BJ (cell line): ENCODE measurements around the gene UMPS. TPM values are rescaled to one million over a fixed set of nuclear protein-coding genes. Genes with fewer than 3 reads are reported as not detected.

Source experiments
- CTCF ChIA-PET: fragments of 350-600 bp; formaldehyde crosslinking; extraction: SDS; loops from one replicate; lab custom pipeline; 2021; ENCODE audit warnings: antibody characterized with exemption, inconsistent platforms; lab: Yijun Ruan, JAX
- POLR2A ChIA-PET: fragments of 300-600 bp; sonication (Branson Sonifier 250); formaldehyde crosslinking; extraction: SDS; loops from one replicate; lab custom pipeline; 2021; ENCODE audit warnings: antibody characterized with exemption; lab: Charles Lee
- DNase-seq: peaks from one replicate; pipeline ENCODE4 v3.0.0-alpha.2; 2011; ENCODE audit warnings: low read depth
- H3K27me3 ChIP-seq: 2 replicates; pipeline ENCODE4 v1.6.0; 2011; ENCODE audit warnings: low read length; ENCODE audit not compliant: control insufficient read depth, insufficient read depth
- H3K36me3 ChIP-seq: 2 replicates; pipeline ENCODE4 v1.5.1; 2011; ENCODE audit warnings: low read length; ENCODE audit not compliant: control insufficient read depth, insufficient read depth
- H3K4me3 ChIP-seq: 2 replicates; pipeline ENCODE4 v1.5.1; 2011; ENCODE audit warnings: low read depth, mild to moderate bottlenecking, control low read depth, low read length
- CTCF ChIP-seq: IDR thresholded peaks from 2 replicates; pipeline ENCODE4 v1.5.1; 2011; ENCODE audit warnings: low read depth, mild to moderate bottlenecking, control low read depth, inconsistent platforms, low read length, moderate library complexity; ENCODE audit not compliant: insufficient read depth
- polyA plus RNA-seq: library from polyadenylated mRNA; depleted of rRNA; stranded (reverse); fragments of >200 nt; gene quantifications from 2 replicates; pipeline ENCODE4 v1.2.3, GENCODE V29; 2011

UMPS gene
- polyA plus RNA-seq, 1 experiment = 23.4 TPM

GRCh38 chr3:124707656-124708062 lies 22.6 kb upstream of the UMPS start:
- Histone ChIP-seq H3K36me3 (no peaks in the 10 kb centered on the region), H3K27me3 (0 out of 2 replicates have a peak, but pooled peaks cover 5% of the 10 kb centered on the region), H3K4me3 (no peak overlapping the region)
- ChIA-PET POLR2A (no interaction called here), CTCF (interaction anchor here (0.6 to 1.4 kb wide), 2 partner anchors 15 to 213 kb away, joined by 3 read pairs; no protein-coding TSS in a partner anchor)
- TF ChIP-seq CTCF = no peak
- no peak for DNase-seq

GRCh38 chr3:124714223-124714853 lies 15.9 kb upstream of the UMPS start:
- ChIA-PET POLR2A (no interaction called here), CTCF (interaction anchor here (1.0 to 1.2 kb wide), 2 partner anchors 25 to 149 kb away, joined by 3 to 5 read pairs; no protein-coding TSS in a partner anchor)
- H3K36me3 ChIP-seq = no peaks in the 10 kb centered on the region

GRCh38 chr3:124722589-124722988 lies 7.7 kb upstream of the UMPS start:
- H3K4me3 ChIP-seq = no peak overlapping the region
- no peaks in the 10 kb centered on the region for H3K36me3 ChIP-seq
- TF ChIP-seq CTCF = no peak
- peaks cover 2% of the 10 kb centered on the region for H3K27me3 ChIP-seq
- POLR2A ChIA-PET = no interaction called here
- no peak for DNase-seq
- CTCF ChIA-PET = interaction anchor here (1.0 to 1.5 kb wide), 2 partner anchors 15 to 162 kb away, joined by 3 to 4 read pairs; no protein-coding TSS in a partner anchor

More at GRCh38 chr3:124714223-124714853, 15.9 kb upstream of the UMPS start:
- Histone ChIP-seq H3K27me3 (peaks cover 9% of the 10 kb centered on the region), H3K4me3 (no peak overlapping the region)
- no peak for TF ChIP-seq CTCF
- DNase-seq = no peak

GRCh38 chr3:124730941-124731297 lies 667 bp downstream of the UMPS start:
- CTCF ChIA-PET = interaction anchor here (0.6 to 1.7 kb wide), 5 partner anchors 9 to 48 kb away, joined by 3 to 7 read pairs (median 4); no protein-coding TSS in a partner anchor
- no peak for TF ChIP-seq CTCF
- POLR2A ChIA-PET = no interaction called here
- Histone ChIP-seq H3K27me3 (no peaks in the 10 kb centered on the region), H3K36me3 (no peaks in the 10 kb centered on the region; the same call in 1 of the 2 replicates), H3K4me3 (peak overlapping the region; percentile 100)
- no peak for DNase-seq

- ChIA-PET POLR2A (no interaction called here), CTCF (interaction anchor here (1.0 to 1.6 kb wide), 4 partner anchors 8 to 159 kb away, joined by 3 to 4 read pairs (median 4); no protein-coding TSS in a partner anchor)
- Histone ChIP-seq H3K36me3 (no peaks in the 10 kb centered on the region; the same call in 1 of the 2 replicates), H3K4me3 (no peak overlapping the region), H3K27me3 (no peaks in the 10 kb centered on the region)
- no peak for DNase-seq
- no peak for TF ChIP-seq CTCF
Measured at GRCh38 chr3:124731760-124732159, 1.5 kb downstream of the UMPS start.
